SH-SY5Y (cell line): ENCODE data around the gene ADGRL3.

Experiments
- GATA2 ChIP-seq: IDR thresholded peaks from 2 replicates; pipeline ENCODE4 v1.6.1; 2011; ENCODE audit warnings: mild to moderate bottlenecking, low read depth, low read length
- GATA3 ChIP-seq: IDR thresholded peaks from 2 replicates; pipeline ENCODE4 v1.6.1; 2011; ENCODE audit warnings: low read depth, mild to moderate bottlenecking, low read length, moderate library complexity

DNA sequence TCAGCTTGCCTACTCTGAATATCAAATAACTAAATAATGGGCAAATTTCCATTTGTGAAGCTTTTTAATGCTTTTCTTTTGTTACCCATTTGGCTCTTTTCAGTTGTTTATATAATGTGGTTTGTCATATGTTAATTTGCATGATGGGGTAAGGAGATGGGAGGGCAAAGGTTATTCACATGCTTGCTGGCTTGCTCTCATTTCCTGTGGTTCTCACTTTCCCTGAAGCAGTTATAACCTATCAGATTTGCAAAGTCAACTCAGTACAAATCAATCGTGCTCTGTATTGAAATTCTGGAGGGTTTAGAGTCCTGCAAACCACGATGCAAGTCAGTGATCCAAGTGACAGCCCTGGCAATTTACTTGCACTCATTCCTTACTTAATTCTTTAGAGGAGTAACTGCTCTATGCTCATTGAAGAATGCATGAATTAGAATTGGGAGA is 711.2 kb downstream of the ADGRL3 start:
- TF ChIP-seq GATA3 (no peak), GATA2 (no peak)
